ENCODE data around the gene GTPBP1.

GRCh38 chr22:38760477-38761201 lies 54.9 kb downstream of the GTPBP1 start:
- no peak for TF ChIP-seq POLR2A (IDR thresholded peaks at IDR 0.05)
- TF ChIP-seq, protein P1, sequence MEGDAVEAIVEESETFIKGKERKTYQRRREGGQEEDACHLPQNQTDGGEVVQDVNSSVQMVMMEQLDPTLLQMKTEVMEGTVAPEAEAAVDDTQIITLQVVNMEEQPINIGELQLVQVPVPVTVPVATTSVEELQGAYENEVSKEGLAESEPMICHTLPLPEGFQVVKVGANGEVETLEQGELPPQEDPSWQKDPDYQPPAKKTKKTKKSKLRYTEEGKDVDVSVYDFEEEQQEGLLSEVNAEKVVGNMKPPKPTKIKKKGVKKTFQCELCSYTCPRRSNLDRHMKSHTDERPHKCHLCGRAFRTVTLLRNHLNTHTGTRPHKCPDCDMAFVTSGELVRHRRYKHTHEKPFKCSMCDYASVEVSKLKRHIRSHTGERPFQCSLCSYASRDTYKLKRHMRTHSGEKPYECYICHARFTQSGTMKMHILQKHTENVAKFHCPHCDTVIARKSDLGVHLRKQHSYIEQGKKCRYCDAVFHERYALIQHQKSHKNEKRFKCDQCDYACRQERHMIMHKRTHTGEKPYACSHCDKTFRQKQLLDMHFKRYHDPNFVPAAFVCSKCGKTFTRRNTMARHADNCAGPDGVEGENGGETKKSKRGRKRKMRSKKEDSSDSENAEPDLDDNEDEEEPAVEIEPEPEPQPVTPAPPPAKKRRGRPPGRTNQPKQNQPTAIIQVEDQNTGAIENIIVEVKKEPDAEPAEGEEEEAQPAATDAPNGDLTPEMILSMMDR (IDR thresholded peaks at IDR 0.05), result no peak

Measured in heart left ventricle (tissue), 13 donors.